ENCODE measurements around the gene CAMTA2. TPM values are rescaled to one million over a fixed set of nuclear protein-coding genes. Genes with fewer than 3 reads are reported as not detected.

The CAMTA2 gene
- total RNA-seq, 4 donors from 2014 or later, result 24.0 to 48.2 (median 28.4) TPM

DNA sequence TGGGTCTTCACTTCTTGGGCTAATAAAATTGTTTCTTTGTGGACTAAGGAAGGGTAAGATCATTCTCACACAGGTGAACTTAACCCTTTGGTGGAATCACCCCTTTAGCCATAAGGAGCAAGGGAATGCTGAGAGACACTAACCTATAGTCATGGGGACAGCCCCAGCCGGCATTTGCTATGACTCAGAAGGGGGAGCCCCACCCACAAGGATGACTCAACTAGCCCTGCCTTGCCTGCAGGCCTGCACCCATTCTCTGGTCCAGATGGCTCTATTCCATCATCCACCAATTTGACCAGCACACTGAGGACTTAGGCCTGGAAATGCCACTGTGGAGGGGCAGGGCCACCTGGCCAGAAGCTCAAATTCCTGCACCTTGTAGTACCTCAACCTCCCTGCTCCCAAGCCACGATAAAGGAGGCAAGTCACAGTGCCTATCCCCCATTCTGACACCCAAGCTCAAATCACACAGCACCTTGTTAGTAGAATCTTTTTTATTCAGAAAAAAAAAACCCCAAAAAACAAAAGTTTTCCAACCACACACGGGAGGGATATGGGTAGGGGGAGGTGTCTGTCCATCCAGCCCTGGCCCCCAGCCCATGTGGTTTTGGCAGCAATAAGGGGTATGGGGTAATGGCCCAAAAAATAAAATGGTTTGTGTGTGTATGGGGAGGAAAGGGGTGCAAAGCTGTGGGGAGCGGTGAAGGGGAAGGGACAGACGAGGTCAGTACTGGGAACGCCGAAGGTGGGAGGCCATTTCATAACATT is 42.1 kb downstream of the CAMTA2 start:
- Histone ChIP-seq H3K4me3 (peak overlapping the region; percentile 87 to 100 (median 100)), H3K9me3 (peaks cover 0 to 2% (median 0%) of the 10 kb centered on the region in 4 donors), H3K27me3 (no peaks in the 10 kb centered on the region), H3K36me3 (peaks cover 17 to 57% (median 50%) of the 10 kb centered on the region in 4 donors), H3K4me1 (peaks cover 46 to 84% (median 75%) of the 10 kb centered on the region in 4 donors), H3K27ac (replicated peaks in 1 of 4) (peak overlapping the region; percentile 94 to 100 (median 98))
- 34% methylated on average over 7 of the region's 7 CpGs for WGBS
- TF ChIP-seq POLR2AphosphoS5 (IDR thresholded peaks at IDR 0.05) (peak; percentile 76 to 85), CTCF (IDR thresholded peaks at IDR 0.05) (no peak)
- DNase-seq (ENCODE audit: extremely low spot score), result peak; percentile 94
- intact Hi-C loops (cut with DNase I), result no loop called here

DNA sequence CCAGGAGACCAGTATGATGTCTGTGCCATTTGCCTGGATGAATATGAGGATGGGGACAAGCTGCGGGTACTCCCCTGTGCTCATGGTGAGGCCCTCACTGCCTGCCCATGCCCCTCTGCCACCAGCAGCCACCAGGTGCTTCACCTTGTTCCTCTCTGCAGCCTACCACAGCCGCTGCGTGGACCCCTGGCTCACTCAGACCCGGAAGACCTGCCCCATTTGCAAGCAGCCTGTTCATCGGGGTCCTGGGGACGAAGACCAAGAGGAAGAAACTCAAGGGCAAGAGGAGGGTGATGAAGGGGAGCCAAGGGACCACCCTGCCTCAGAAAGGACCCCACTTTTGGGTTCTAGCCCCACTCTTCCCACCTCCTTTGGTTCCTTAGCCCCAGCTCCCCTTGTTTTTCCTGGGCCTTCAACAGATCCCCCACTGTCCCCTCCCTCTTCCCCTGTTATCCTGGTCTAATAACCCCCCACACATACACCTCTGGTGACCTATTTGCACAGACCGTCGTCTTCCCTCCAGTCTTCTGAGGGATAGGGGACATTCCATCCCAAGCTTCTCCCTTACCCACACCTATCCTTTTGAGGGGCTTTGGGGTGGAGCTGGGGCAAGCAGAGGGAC is 42.8 kb downstream of the CAMTA2 start:
- peaks cover 42 to 77% (median 68%) of the 10 kb centered on the region in 4 donors for H3K4me1 ChIP-seq
- intact Hi-C loops (cut with DNase I), result no loop called here
- 51% methylated on average over 8 of the region's 8 CpGs for WGBS
- H3K27me3 ChIP-seq, result no peaks in the 10 kb centered on the region
- peaks cover 0 to 2% (median 0%) of the 10 kb centered on the region in 4 donors for H3K9me3 ChIP-seq
- DNase-seq (ENCODE audit: extremely low spot score), result no peak
- no peak for TF ChIP-seq POLR2AphosphoS5 (IDR thresholded peaks at IDR 0.05)
- TF ChIP-seq POLR2A (IDR thresholded peaks at IDR 0.05; ENCODE audit: low read depth), result no peak
- TF ChIP-seq CTCF (IDR thresholded peaks at IDR 0.05), result no peak
- no peak for TF ChIP-seq EP300 (IDR thresholded peaks at IDR 0.05)
- peak overlapping the region in 3 of 4 donors; percentile 87 to 100 (median 100) for H3K4me3 ChIP-seq
- H3K27ac ChIP-seq (replicated peaks in 1 of 4), result peak overlapping the region; percentile 94 to 100 (median 98)
- peaks cover 17 to 57% (median 50%) of the 10 kb centered on the region in 4 donors for H3K36me3 ChIP-seq

GRCh38 chr17:4944163-4944553 is 43.3 kb downstream of the CAMTA2 start:
- H3K4me3 ChIP-seq, result no peak overlapping the region
- H3K4me1 ChIP-seq, result peaks cover 40 to 76% (median 68%) of the 10 kb centered on the region in 4 donors
- DNase-seq (ENCODE audit: extremely low spot score), result no peak
- 30% methylated on average over 3 of the region's 3 CpGs for WGBS
- H3K27ac ChIP-seq (replicated peaks in 1 of 4), result peak overlapping the region; percentile 94 to 100 (median 98)
- H3K27me3 ChIP-seq, result no peaks in the 10 kb centered on the region
- peaks cover 17 to 57% (median 50%) of the 10 kb centered on the region in 4 donors for H3K36me3 ChIP-seq
- no peak for TF ChIP-seq CTCF (IDR thresholded peaks at IDR 0.05)
- TF ChIP-seq POLR2A (IDR thresholded peaks at IDR 0.05; ENCODE audit: low read depth), result no peak
- TF ChIP-seq POLR2AphosphoS5 (IDR thresholded peaks at IDR 0.05), result no peak
- TF ChIP-seq EP300 (IDR thresholded peaks at IDR 0.05), result no peak
- intact Hi-C loops (cut with DNase I), result no loop called here
- peaks cover 0 to 2% (median 0%) of the 10 kb centered on the region in 4 donors for H3K9me3 ChIP-seq

- no peaks in the 10 kb centered on the region for H3K9me3 ChIP-seq
- peak overlapping the region in 3 of 4 donors; percentile 94 to 99 (median 97) for H3K27ac ChIP-seq (replicated peaks in 1 of 4)
- H3K4me3 ChIP-seq, result no peak overlapping the region
- intact Hi-C loops (cut with DNase I), result no loop called here
- 64% methylated on average over 13 of the region's 13 CpGs for whole genome bisulfite sequencing
- no peak for TF ChIP-seq POLR2A (IDR thresholded peaks at IDR 0.05; ENCODE audit: low read depth)
- TF ChIP-seq EP300 (IDR thresholded peaks at IDR 0.05), result no peak
- no peak for TF ChIP-seq CTCF (IDR thresholded peaks at IDR 0.05)
- TF ChIP-seq POLR2AphosphoS5 (IDR thresholded peaks at IDR 0.05), result no peak
- H3K27me3 ChIP-seq, result no peaks in the 10 kb centered on the region
- no peak for DNase-seq (ENCODE audit: extremely low spot score)
- peaks cover 52 to 85% (median 77%) of the 10 kb centered on the region in 4 donors for H3K4me1 ChIP-seq
- H3K36me3 ChIP-seq, result peaks cover 21 to 59% (median 55%) of the 10 kb centered on the region in 4 donors
Measured at GRCh38 chr17:4942760-4943508, 44.5 kb downstream of the CAMTA2 start.
